Activated naive CD4-positive, alpha-beta T cell (primary cell): ENCODE measurements around the gene TRAIP.

ENCODE experiments used
- DNase-seq, 4 experiments: peaks; one replicate each; lab custom pipeline; 2025; lab: John Stamatoyannopoulos, UW

TRAIP gene

DNA sequence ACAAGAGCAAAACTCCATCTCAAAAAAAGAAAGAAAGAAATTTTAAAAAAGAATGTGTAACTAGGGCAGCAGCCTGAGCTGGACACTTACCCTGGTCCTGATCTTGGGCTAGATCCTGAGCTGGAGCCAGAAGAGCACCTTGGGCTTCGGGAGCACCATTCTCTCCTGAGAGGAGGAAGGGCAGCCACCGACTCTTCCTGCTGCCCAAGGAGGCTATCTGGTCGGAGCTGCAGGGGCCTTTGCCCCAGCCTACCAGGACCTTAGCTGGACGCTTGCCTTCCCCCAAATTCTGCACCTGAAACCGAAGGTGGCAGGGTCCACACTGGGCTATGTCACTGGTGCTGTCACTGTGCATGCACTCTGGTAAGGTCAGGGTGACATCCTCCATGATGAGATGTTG lies 20.2 kb upstream of the TRAIP start:
- no peak for DNase-seq

DNA sequence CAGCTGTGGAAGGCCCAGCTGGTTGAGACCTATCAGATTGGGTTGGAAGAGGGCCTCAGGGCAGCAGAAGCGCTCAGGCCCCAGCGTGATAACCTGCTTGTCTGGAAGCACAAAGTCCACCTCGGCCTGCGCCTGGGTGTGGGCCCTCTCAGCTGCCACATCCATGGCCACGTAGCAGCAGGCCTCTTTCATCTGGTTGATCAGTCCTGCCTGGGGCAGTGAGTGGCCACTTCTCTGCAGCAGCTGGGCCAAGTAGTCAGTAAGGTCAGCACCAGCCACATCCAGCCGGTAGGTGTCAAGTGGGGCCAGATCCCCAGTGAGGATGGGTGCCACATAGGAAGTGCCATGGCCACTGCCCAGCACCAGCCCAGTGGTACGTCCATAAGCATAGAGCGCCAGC lies 17.3 kb upstream of the TRAIP start:
- DNase-seq, result no peak

DNA sequence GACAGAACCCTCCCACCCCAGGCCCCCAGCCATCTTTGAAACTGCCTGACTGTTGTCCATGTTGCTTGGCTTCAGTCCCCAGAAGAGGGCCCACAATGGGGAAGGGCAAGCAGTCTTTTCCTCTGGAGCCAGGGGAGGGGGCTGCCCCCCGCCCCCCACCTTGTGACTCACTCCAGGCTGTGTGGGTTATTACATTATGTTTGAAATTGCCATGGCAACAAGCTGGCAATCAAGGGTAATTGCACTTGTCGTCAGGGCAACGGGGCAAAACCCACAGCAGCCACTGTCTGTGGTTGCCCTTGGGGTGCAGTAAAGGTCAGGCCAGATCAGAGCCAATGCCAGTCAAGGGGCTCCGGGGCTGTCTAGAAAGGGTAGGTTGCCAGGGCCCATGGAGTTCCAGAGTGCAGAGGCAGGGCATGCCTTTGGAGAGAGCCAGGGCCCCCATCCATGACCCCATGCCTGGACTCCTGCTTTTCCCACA lies 16.5 kb upstream of the TRAIP start:
- DNase-seq, result no peak

DNA sequence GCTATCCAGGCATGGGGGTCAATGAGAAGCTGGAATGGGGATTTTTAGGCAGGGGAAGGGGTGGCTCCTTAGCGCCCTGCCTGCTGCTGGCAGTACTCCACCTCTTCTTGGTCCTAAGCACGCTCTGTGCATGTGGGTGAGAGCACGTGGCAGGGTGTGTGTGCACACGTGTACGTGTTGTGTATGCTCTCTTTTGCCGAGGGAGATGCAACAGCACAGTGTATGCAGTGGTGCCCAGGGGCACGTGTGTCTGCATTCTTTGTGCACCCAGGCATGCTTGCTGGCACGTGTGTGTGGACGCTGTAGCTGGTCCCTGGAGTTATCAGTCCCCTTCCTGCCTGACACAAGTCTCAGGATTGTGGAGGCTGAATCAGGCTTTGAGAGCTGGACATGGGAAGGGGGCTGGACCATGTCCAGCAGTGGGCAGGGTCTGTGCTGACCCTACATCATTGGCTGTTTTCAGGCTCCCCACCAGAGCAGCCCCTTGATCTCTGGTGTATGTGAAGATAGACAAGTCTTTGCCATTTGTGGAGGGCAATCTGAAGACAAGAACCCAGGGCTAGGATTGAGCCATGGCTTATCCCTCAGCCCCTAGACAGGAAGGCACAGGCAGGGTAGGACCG lies 15.3 kb upstream of the TRAIP start:
- no peak for DNase-seq

DNA sequence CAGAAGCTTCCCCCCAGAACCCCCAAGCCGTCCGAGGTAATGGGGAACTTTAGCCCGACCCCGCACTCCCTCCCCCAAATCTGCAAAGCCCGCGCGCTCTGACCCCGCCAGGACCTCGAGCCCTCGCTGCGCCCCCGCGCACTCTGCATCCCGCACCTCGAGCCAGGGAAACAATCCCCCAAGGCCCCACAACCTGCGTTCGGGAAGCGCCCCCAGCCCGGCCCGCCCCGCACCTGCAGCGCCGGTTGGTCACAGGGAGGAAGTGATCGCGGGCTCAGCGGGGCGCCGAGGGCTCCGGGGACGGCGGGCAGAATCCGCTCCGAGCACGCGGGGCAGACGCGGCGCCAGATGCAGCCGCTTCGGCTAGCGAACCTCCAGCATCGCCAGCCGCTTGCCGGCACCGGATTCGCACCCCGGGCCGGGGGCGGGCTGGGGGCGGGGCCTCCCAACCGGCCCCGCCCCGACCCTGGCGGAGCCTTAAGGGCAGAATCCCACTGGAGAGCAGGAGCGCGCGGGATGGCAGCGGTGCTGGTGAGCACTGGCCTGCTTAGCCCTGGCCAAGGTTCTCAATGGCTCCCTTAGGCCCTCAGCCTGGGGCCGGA lies 13.3 kb upstream of the TRAIP start, which contains the start of gene CAMKV:
Gene CAMKV, minus strand, starts transcription at position 382 of the 602 bp plus-strand sequence. CDS start 7,518 bp downstream, outside the sequence.
- peak in 1 of 4 experiments; percentile 8 for DNase-seq

DNA sequence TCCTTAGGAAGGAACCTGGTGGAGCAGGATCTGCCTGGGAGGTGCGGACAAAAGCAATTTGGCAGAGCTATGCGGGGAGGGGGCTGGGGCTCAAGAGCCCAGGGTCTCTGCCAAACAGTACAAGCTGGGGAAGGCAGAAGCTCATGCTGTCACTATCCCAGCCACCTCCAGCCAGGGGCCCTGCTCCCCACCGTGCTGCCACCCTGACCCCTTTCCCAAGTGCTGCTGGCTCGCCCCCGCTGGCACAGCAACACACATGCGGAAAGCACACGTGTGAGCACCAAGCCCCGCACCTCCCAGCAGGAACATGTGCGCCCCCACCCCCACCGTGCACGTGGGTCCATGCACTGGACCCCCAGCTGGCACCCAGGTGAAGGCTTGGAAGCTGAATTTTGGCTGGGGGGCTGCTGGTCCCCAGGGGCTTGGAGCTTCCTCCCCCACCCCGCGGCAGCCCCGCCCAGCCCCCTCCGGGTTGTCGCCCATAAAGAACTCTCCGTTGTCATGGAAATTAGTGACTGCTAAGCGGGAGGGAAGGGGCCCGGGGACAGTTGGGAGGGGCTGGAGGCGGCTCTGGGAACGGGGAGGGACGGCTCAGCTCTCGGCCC lies 12.6 kb upstream of the TRAIP start:
- no peak for DNase-seq

DNA sequence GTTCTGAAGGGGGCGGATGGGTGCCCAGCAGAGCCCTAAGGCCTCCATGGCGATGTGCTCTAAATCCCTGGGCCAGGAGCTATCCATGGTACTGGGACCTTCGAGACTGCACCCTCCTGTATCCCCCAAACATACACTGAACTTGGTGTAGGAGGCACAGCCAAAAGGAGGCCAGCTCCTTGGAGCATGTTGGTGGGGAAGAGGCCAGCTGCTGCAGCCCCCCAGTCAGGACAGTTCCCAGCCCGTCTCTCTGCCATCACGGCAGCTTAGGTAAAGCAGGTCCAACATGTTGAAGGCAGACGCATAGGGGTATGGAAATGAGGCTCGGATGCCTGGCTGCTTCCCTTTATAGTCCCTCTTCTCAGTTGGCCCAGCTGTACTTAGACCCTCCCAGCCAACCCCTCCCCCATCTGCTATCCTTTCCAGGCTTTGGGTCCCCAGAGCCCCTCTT lies 11.5 kb upstream of the TRAIP start:
- no peak for DNase-seq

DNA sequence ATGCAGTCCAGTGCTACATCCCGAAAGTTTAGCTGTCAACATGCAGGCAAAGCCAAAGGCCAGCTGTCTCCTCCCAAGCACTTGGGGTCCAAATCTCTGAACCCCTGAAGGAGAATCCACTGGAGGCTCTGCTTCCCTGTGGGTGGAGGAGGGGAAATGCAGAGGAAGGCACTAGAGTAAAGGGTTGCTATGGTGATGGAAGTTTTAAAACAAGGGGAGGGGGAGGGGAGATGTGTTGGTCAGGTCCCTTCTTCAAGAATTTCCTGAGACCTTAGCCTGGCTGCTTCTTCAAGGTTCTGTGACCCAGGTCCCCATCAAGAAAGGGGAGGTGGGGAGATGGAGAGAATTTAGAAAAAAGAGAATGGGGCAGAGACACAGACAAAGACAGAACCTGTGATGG lies 11.0 kb upstream of the TRAIP start:
- DNase-seq, result no peak

DNA sequence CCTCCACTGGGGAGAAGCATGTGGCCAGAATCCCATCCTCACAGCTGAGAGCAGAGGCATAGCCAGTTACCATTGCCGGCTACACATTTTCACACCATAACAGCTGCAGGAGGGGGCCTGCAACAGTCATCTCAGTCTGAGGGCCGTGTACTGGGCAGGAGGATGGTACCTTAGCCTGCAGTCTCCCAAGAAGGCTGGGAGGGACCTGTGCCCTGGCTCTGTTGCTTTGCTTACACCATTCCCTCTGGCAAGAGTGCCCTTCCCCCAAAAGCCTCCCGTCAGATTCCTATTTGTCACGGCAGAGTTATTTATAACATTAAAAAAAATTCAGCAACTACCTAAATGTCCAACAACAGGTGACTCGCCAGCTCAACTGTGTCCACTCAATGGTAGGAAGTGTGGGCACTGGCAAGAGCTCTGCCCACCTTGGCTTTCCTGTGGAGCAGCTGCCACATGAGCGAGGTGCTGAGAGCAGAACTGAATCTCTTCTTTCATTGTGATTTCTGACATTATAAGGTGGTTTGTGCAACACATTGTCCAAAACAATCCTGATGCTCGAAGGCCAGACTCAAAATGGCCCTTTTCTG lies 8.9 kb upstream of the TRAIP start:
- no peak for DNase-seq

DNA sequence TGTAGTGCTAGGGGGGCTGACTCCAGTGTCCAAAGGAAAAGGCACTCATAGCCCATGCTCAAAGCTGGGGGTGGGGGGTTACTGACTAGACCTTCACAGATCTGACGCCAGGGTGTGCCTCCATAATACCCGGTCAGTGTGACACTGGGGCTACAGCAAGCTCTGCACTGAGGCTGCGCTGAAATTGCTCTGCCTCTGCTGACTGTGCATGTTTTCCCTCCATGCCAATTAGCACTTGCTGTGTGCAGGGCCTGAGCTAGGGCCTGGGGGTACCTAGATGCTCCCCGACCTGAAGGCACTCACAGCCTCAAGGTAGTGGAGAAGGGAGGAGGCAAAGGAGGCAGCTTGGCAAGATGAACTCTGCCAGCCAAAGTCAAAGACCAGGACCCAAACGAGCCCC lies 8.1 kb upstream of the TRAIP start:
- no peak for DNase-seq

DNA sequence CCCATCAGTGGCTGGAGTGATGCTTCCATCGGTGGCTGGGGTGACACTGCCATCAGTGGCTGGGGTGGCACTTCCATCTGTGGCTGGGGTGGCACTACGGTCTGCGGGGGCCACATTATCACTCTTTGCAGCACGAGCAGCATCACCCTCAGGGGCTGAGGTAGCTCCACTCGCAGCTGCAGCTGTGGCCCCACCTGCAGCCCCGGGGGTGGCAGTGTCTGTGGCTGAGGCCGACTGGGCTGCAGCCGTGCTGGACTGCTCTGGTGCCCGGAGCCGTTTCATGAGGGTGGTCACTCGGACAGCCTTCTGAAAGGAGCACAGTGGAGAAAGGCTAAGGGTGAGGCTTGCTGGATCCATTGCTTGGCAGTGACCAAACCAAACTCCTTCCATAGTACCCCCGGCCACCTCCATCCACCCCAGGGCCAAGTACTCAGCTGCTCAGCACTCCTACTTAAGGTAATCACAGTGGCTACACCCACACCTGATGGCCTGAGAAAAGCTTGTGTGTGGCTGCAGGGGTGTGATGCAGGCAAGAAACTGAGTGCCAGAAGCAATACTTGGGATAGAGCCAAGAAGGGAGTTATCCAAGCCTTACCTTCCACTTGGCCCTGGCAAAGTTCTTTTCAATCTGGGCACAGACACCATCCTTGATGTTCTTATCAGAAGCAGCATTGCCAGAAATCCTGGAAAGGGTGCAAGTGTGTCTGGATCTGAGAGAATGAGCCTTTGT lies 3.4 kb upstream of the TRAIP start:
- DNase-seq, result no peak

DNA sequence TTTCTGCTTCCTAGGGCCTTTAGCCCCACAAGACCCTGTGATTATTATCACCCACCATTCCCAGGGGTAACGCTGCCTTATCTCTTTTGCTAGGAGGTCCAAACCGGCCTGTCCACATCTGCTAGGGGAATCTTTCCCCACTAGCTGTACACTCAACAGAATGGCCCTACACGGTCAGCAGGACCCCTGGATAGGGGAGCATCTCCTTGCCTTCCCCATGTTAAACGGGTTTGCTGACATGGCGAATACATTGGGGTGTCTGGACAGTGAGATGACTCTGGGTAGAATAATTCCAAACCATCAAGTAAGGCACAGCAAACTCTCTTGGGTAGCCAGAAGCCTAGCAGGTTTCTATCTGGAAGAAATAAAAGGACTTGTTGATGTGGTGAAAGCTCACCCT lies 702 bp downstream of the TRAIP start:
- no peak for DNase-seq

DNA sequence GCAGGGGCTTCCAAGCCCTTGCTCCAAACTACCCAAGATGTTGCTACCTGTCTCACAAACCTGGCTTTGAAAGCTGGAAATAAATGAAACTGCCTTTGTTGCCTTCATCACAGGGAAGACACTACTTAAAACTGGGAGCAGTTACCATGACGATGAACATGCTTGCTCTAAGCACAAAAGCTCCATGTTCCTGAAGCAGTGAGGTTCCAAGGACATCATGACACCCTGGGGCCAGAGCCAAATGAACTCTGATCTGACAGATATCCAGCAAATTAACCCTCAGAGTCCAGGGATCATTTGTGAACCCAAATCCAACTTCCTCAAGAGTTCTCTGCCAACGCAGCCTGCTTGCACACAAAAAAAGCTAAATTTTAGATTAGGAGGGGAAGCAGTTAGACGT lies 10.7 kb downstream of the TRAIP start:
- DNase-seq, result no peak

DNA sequence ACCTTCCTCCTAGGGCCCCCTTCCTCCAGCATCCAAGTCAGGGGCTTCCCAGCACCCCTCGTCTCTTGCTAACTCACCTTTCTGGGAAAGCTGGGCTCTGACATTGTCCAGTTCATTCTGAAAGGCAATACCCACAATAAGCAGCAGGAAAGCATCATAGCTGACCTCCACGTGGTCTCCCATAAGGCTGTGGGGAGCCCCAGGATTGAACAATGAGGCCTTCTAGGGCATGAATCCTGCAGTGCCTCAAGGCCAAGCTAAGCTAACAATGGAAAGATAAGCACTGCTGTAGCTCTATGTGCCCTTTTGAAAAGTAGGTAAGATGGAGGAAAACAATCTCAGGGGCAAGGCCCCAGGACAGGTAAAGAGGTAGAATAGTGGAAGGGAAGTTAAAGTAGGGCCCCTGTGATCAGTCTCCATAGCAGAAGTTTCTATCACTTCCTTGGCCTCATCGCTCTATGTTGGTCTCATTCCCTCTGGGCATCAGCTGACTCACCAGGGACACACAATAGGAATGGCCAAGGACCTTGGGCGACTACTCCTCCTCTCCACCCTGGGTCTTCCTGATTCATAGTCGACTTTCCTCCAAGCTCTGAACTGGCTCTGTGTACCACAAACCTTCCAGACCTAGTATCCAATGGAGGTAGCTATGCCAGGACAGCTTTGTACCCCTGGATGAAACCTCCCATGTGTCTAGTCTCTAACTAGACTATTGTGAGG lies 11.7 kb downstream of the TRAIP start:
- no peak for DNase-seq

DNA sequence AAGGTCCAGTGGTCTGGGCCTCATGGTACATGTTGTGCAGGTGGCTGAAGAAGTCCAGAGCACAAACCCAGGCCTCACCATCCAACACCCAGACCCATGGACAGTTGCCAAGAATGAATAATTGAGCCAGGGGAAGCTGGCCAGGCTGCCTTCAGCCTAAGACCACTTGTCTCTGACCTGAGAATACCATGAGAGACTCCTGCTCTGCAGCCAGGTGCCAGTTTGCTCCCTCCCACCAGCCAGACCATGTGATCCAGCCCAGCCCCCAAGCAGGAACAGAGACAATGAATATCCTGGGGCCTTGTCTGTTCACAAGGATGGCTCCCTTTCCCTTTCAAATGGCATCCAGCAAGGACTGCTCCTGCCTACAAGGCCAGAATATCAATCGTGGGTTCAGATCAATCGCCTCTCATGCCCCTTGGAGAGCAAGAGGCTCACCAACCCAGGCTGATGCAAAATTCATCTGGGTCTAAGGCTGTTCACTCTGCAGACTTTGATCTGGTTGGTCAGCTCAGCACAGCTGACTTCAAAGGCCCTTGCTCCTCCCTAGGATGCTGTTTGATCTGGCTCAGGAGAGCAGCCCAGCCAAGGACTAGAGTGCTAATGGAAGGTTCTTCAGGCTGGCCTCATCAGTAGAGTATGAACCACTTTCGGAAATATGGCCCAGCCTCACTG lies 13.4 kb downstream of the TRAIP start:
- no peak for DNase-seq

DNA sequence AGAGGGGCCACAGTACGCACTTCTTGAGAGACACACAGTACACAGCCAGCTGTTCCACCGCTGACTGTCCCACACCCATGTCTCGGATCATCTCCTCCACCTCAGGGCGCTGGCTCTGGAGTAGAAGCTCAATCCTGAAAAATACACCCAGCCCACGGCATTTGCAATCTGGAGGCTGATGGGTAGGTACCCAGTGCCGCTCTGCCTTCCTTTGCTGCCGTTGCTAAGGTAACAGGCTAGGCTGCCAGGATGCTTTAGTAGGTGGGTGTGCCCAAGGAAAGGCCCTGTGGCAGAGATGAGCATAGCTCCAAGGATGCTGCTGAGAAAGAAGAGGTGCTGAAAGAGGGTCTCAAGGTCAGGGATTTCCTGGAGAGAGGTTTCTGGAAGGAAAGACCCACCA lies 14.6 kb downstream of the TRAIP start:
- DNase-seq, result no peak

DNA sequence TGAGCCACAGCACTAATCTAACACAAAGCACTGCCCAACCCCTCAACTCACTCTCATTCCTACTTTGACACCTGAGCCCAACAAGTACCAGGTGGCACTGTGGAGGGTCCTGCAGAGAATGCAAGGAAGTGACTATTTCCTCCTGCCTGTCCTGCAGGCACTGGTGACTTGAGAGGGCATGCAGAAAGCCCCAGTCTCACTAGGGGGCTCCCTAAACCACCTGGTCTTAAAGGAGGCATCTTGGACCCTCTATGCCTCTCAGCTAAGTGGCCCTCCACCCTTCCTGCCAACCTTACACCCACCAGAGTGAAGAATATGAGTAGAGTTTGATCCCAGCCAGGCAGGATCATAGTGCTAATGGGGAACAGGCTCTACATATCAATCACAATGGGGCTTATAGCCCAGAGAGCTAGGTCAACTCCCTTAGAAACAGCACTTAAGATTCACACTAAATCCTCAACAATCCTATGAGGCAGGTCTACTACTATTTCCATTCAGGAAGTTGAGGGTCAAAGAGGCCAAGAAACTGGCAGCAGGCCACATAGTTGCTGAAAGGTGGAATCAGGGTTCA lies 15.2 kb downstream of the TRAIP start:
- no peak for DNase-seq

DNA sequence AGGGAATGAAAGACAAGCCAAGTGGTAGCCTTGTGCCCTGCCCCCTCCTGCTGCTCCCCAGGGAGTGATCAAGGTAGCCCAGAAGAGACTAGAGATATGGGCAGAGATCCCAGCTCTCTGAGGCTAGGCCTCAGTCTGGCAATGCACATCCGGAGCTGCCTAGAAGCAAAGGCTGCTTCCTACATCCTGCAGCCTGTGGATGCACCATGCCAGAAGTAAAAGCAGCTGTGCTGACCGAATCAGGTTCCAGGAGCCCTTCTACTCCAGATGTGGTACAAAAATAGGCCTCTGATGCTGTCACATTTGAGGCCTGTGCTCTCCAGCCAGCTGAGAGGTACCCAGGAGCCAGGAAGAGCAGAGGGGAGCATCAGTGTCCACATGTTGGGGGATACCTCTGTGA lies 16.0 kb downstream of the TRAIP start:
- DNase-seq, result no peak

DNA sequence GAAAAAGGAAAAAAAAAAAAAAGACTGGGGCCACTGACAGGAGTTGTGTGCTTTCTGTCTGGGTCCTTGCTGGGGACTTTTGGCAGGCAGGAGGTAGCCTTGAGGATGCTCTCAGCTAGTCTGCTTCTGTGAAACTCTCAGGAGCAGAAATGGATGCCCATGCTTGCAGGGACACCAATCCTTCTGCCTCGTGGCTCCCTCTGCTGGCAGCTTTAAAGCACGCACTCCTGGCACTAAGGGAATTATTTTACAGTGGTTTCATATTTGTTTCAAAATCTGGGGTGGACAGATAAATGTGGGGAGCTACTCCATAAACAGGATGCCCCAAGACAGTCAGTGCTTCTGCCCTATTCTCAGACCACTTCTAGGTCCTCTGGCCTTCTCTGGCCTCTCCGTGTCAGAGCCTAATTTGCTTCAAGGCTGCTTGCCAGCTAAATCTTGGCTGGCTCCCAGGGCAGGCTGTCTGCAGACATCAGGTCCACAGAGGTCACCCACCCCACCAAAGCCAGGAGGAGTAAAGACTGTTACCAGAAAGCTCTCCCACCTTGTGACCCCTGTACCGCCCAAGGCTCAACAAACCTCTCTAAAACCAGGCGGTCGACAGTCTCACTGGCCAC lies 17.1 kb downstream of the TRAIP start:
- DNase-seq, result peak; percentile 48 to 71 (median 60)

DNA sequence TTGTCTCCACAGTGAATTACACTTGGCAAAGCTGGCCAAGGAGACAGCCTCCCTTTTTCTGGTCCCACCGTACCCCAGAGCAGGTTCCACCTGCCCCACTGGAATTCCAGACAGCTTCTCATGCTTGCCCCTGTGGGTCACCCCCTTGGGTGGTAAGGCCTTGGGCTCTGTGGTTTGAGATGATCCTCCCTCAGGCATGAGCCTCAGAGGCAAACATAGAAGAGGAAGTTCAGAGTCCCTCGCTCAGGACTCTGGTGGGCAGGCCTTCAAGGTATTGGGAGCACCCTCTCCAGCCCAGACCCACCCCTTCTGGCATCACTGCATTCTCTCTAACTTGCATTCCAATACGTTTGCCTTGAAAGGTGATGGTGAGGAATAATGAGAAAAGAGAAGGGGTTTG lies 25.0 kb downstream of the TRAIP start:
- no peak for DNase-seq
